Hematopoietic multipotent progenitor cell treated with erythropoietin and hydrocortisone succinate and interleukin-3 and kit ligand, for 8 days (in vitro differentiated cells): Measurements from ENCODE around the gene OR8D1.

Source experiments
- DNase-seq: peaks from one replicate; pipeline ENCODE4 v3.0.0-alpha.2; 2015

Gene OR8D1

GRCh38 chr11:124313849-124314248 lies at the start of gene OR8D1:
TSS of gene OR8D1 (minus strand) at chr11:124313949. CDS start at chr11:124310766, 3,183 bp downstream.
- no peak for DNase-seq

GRCh38 chr11:124359566-124359965 lies 45.8 kb upstream of the OR8D1 start:
- no peak for DNase-seq

- no peak for DNase-seq
These were observed 32.7 kb upstream of the OR8D1 start for GRCh38 chr11:124346311-124346955.

GRCh38 chr11:124344346-124344745 lies 30.6 kb upstream of the OR8D1 start:
- DNase-seq = no peak

DNA sequence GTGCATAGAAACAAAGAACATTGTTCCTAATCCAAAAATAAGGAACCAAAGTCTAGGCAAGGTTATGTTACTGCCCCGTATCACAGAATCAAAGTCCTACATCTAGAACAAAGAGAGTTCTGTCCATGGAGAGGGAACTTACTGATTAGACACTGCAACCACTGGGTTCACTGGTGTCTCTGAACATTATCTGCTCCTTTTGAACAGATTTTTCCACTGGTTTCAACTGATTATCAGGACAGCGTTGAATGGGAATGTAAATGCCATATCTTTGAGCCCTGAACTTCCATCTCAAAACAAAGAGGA lies 26.3 kb upstream of the OR8D1 start:
- no peak for DNase-seq

DNA sequence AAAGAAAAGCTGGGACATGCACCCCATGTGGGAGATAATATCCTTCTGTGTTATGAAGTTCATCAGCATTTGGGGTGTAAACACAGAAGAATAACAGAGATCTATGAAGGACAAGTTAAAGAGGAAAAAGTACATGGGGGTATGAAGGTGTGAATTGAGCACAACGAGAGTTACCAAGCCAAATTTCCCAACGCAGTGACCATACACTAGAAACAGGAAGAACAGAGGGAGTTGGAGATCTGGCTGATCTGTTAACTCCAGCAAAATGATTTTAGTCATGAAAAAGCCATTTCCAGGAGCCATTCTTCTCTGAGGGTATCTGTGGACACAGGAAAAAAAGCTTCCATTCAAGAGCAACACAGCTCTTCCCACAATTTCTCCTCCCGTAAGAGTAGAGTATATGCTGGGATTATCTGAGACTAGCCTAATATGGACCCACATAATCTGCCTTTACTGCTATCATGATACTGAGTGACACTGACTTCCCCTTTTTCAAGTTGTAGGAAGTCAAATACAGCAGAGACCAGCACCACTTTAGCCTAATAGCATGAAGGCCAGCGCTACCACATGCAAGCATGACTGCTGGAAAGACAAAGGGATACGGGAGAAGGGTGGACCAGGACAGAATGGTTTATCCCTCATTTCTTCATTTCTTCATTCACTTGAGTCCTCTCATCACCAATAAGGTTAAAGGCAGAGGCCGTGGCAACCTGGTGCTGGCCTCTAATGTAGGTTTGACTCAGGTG lies 25.8 kb upstream of the OR8D1 start:
- DNase-seq = no peak

DNA sequence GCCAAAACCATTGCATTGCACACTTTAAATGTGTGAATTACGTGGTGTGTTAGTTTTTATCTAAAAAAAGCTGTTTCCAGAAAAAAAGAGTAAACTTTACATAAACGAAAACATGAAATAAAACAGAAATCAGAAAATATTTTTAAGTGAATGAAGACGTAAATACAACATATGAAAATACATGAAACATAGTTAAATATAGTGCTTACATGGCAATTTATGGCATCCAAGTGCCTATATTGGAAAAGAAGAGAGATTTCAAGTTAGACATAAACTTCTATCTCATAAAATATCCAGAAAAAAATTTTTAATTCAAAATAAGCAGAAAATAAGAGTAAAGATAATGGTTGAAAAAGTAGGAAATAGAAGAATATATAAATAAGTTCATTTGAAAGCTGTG lies 18.1 kb upstream of the OR8D1 start:
- DNase-seq = no peak

- no peak for DNase-seq
These were observed 16.2 kb upstream of the OR8D1 start for GRCh38 chr11:124329787-124330478.

DNA sequence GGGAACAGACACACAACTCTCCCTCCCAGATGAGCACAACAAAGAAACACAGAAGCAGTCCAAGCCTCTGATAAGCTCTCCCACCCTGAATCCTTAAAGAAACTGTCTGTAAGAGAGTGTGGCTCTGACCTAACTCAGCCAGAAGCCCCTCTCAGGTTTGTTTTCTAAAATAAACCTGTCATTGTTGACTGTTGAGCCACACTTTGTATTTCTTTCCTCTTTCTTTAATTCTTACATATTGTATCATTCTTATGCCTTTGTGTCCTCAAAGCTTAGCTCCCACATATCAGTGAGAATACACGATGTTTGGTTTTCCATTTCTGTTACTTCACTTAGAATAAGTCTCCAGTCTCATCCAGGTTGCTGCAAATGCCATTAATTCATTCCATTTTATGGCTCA lies 14.0 kb upstream of the OR8D1 start:
- no peak for DNase-seq

DNA sequence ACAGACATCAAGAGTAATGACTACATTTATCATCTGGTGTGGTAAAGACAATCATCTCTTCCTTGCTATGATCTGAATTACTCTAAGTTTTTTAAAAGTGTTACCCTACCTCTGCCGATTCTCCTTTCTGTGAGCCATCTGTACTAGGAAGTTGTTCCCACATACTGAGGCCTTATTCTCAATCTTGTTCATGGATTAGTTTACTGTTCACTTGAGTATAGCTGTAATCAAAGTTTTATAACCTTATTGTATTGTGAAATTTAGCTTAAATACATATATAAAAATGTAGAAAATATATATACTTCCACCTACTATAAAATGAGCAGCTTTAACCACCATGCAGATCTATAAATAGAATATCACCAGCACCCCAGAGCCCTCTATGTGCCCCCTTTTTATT lies 8.6 kb upstream of the OR8D1 start:
- no peak for DNase-seq

- DNase-seq = no peak
These were observed 6.3 kb upstream of the OR8D1 start, which contains the start of gene OR8D2 for GRCh38 chr11:124320097-124320496. TSS of gene OR8D2 (minus strand) at chr11:124320197. CDS start at chr11:124320197, 0 bp downstream.

GRCh38 chr11:124315052-124315451 lies 1.3 kb upstream of the OR8D1 start:
- no peak for DNase-seq

- DNase-seq = no peak
These were observed 618 bp downstream of the OR8D1 start for GRCh38 chr11:124313131-124313530.

DNA sequence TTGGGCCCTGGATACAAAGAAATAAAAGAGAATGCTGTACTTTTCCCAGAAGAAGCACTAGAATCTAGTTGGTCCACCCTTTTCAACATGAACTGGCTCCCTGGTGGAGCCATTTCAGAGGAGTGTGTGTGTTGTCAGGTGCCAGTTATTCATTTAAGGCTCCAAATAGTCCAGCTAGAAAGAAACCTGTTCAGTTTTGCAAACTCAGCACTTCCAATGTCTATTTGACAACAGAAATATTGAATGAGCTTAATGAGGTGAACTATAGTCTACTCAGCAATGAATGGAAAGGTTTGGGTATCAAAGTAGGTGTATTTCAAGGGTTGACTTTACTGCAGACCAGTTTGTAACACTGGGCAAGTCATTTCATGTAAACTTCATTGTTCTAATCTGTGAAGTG lies 2.1 kb downstream of the OR8D1 start:
- no peak for DNase-seq

DNA sequence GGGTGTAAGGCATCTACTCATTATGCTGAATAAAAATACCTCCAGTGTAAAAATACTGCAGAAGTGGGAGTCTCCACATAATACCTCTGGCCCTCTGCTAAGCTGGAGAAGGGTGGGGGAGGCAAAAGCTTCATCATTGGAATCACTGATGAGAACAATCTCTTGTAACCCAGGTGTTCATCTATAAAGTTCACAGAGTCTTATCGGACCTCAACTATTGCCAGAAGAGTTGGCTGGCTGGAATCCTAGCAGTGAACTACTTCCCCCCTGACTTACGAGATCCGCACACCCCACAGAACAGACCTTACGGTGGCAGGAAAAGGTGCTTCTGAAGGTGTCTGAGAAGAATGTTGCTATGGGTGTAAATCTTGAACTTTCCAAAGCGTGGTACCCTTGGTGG lies 2.5 kb downstream of the OR8D1 start:
- no peak for DNase-seq

DNA sequence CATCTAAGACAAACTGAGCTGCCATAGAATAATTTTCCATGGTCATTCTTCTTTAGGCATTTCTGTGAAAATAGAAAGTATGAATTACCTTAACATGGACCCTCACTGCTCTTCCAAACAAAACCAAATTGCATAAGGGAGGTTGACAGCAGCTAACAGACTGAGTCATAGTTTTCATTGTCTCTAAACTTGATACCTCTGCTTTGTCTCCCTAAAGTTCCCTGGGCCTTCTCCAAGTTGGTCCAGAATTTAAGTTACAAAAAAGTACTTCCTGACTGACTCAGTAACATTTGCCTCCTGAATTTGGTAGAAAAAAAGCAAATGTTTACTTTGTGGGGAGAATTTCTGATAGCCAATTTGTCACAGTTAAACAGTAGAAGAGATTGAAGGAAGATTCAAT lies 3.0 kb downstream of the OR8D1 start:
- no peak for DNase-seq

DNA sequence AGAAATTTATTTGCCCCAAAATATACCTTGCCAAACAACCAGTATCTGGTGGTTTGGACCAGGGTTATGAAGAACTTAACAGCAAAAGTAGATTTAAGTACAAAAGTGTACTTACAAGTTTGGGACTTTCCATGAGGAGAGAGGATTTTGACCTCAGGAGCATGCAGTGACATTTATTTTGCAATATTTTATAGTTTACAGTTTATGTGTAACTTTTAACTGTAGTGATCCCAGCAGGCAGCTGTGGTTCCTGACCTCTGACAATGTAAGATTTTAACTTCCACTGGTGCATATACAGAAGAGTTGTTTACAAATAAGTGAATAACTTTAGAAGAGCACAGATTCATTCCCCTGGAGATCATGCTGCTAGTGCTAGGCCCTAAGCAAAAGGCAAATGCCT lies 6.7 kb downstream of the OR8D1 start:
- DNase-seq = no peak

DNA sequence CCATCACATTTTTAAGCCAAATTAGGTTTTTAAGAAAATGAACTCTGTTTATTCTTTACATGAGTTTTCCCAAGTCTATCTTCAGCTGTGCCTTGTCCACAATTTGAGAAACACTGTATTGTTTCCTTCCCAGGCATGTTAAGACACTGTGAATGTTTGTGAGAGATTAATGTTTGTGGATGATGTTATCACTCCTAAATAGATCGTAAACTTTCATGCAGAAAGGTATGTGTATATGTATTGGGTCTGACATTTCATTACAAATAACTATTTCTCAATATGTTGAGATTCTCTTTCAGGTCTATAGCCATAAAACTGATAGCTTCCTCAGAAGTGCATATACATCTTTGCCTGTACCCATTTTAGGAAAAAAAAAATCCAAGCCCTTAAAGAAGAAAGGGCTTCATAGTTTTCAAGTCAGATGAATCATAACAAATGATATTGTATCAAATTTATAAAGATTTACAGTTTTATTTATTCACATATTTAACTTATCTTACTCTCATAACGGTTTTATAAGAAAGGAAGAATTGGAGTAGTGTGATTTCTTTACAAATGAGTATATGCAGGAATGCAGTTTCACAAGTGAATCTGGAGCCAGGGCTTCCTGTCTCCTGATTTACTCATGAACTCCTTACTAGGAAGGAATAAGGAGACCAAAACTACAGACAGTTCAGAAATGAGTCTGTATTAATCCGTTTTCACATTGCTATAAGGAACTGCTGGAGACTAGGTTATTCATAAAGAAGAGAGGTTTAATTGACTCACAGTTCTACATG lies 11.2 kb downstream of the OR8D1 start:
- no peak for DNase-seq

GRCh38 chr11:124301548-124301947 lies 12.2 kb downstream of the OR8D1 start:
- DNase-seq = no peak

- no peak for DNase-seq
These were observed 15.8 kb downstream of the OR8D1 start for GRCh38 chr11:124297921-124298320.

- no peak for DNase-seq
These were observed 17.7 kb downstream of the OR8D1 start for GRCh38 chr11:124296016-124296415.

GRCh38 chr11:124294687-124295086 lies 19.1 kb downstream of the OR8D1 start:
- no peak for DNase-seq

DNA sequence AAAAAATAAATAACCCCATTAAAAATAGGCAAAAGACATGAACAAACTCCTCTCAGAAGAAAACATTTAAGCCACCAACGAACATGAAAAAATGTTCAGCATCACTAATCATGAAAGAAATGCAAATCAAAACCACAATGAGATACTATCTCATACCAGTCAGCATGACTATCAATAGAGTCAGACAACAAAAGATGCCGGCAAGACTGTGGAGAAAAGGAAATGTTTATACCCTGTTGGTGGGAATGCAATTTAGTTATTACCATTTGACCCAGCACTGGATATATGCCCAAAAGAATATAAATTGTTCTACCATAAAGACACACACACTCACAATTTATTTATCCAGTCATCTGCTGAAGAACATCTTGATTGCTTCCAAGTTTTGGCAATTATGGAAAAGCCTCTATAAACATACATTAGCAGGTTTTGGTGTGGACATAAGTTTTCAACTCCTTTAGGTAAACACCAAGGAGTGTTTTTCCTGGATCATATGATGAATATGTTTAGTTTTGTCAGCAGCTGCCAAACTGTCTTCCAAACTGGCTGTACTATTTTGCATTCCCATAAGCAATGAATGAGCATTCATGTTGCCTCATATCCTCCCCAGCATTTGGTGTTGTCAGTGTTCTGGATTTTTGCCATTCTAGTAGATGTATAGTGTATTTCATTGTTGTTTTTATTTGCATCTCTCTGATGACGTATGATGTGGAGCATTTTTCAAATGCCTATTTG lies 28.0 kb downstream of the OR8D1 start:
- DNase-seq = no peak
